Liver (tissue), 9 donors: ENCODE data around the gene NSMF. TPM values are rescaled to one million over a fixed set of nuclear protein-coding genes. Genes with fewer than 3 reads are reported as not detected.

Experiments used
- DNase-seq: peaks from one replicate; pipeline ENCODE4 v3.0.0-alpha.2; 2017; ENCODE audit warnings: low spot score
- H3K27ac ChIP-seq, 2 donors: one replicate each; pipeline ENCODE4 v1.7.0; 2013; ENCODE audit warnings: inconsistent platforms in 2 of 2, low read length in 2 of 2, control low read depth in 1 of 2, low read depth in 1 of 2, mild to moderate bottlenecking in 1 of 2
- H3K27me3 ChIP-seq, 4 donors: one replicate each; pipeline versions ENCODE4 v1.6.1 to v1.7.0; 2013; ENCODE audit warnings: low read length in 3 of 4, inconsistent platforms in 1 of 4, mild to moderate bottlenecking in 1 of 4, moderate library complexity in 1 of 4; ENCODE audit not compliant: control insufficient read depth in 4 of 4, insufficient read depth in 4 of 4
- H3K36me3 ChIP-seq, 4 donors: one replicate each; pipeline versions ENCODE4 v1.6.1 to v1.7.0; 2013; ENCODE audit warnings: low read length in 3 of 4, mild to moderate bottlenecking in 3 of 4, low read depth in 1 of 4, moderate library complexity in 1 of 4; ENCODE audit not compliant: control insufficient read depth in 4 of 4, insufficient read depth in 3 of 4
- H3K4me1 ChIP-seq, 4 donors: one replicate each; pipeline versions ENCODE4 v1.6.1 to v1.7.0; 2013; ENCODE audit warnings: low read length in 3 of 4, mild to moderate bottlenecking in 3 of 4, moderate library complexity in 1 of 4; ENCODE audit not compliant: control insufficient read depth in 4 of 4, insufficient read depth in 4 of 4
- H3K4me3 ChIP-seq, 3 donors: one replicate each; pipeline versions ENCODE4 v1.6.1 to v1.7.0; 2013; ENCODE audit warnings: low read length in 3 of 3, control low read depth in 1 of 3, low read depth in 1 of 3, mild to moderate bottlenecking in 1 of 3
- H3K9ac ChIP-seq, 2 donors: one replicate each; pipeline ENCODE4 v1.7.0; 2013; ENCODE audit warnings: low read length in 2 of 2, mild to moderate bottlenecking in 2 of 2, moderate library complexity in 2 of 2, control low read depth in 1 of 2, low read depth in 1 of 2
- H3K9me3 ChIP-seq, 4 donors: one replicate each; pipeline versions ENCODE4 v1.6.1 to v1.7.0; 2013; ENCODE audit warnings: low read length in 3 of 4; ENCODE audit not compliant: control insufficient read depth in 4 of 4
- EGR1 ChIP-seq, 2 donors: IDR thresholded peaks; 2 replicates each; pipeline ENCODE4 v1.6.1; 2016 to 2018; ENCODE audit warnings: antibody characterized with exemption in 2 of 2, low read depth in 2 of 2
- FOXA1 ChIP-seq: IDR thresholded peaks from 2 replicates; pipeline ENCODE4 v1.6.1; 2016; ENCODE audit warnings: antibody characterized with exemption
- FOXA2 ChIP-seq: IDR thresholded peaks from 2 replicates; pipeline ENCODE4 v1.6.1; 2016; ENCODE audit warnings: antibody characterized with exemption
- GABPA ChIP-seq, 2 donors: IDR thresholded peaks in 1 of 2; conservative IDR thresholded peaks in 1 of 2; 2 replicates each; pipeline ENCODE4 v1.6.1; 2016; ENCODE audit warnings: antibody characterized with exemption in 2 of 2, mild to moderate bottlenecking in 1 of 2, moderate library complexity in 1 of 2
- HNF4A ChIP-seq, 2 donors: conservative IDR thresholded peaks; 2 replicates each; pipeline ENCODE4 v1.6.1; 2016; ENCODE audit warnings: antibody characterized with exemption in 2 of 2, mild to moderate bottlenecking in 2 of 2
- HNF4G ChIP-seq: IDR thresholded peaks from 2 replicates; pipeline ENCODE4 v1.6.1; 2016; ENCODE audit warnings: antibody characterized with exemption
- JUND ChIP-seq, 2 donors: IDR thresholded peaks; 2 replicates each; pipeline ENCODE4 v1.6.1; 2016; ENCODE audit warnings: antibody characterized with exemption in 2 of 2
- NR2F2 ChIP-seq: IDR thresholded peaks from 2 replicates; pipeline ENCODE4 v1.6.1; 2016; ENCODE audit warnings: antibody characterized with exemption
- RAD21 ChIP-seq, 2 donors: IDR thresholded peaks; 2 replicates each; pipeline ENCODE4 v1.6.1; 2016; ENCODE audit warnings: antibody characterized with exemption in 2 of 2, mild to moderate bottlenecking in 2 of 2
- RXRA ChIP-seq, 2 donors: IDR thresholded peaks; 2 replicates each; pipeline ENCODE4 v1.6.1; 2017 to 2018; ENCODE audit warnings: antibody characterized with exemption in 2 of 2, mild to moderate bottlenecking in 1 of 2
- SP1 ChIP-seq: IDR thresholded peaks from 2 replicates; pipeline ENCODE4 v1.6.1; 2018; ENCODE audit warnings: antibody characterized with exemption, mild to moderate bottlenecking
- TAF1 ChIP-seq: conservative IDR thresholded peaks from 2 replicates; pipeline ENCODE4 v1.6.1; 2016; ENCODE audit warnings: antibody characterized with exemption, mild to moderate bottlenecking
- YY1 ChIP-seq: IDR thresholded peaks from 2 replicates; pipeline ENCODE4 v1.6.1; 2016; ENCODE audit warnings: antibody characterized with exemption, mild to moderate bottlenecking
- WGBS: extraction: QIAGEN DNeasy Blood & Tissue Kit; methylation state at CpG from one replicate; pipeline ENCODE4 v1.1.7; 2013; 5-methylcytosine and 5-hydroxymethylcytosine counted together
- polyA plus RNA-seq, 2 donors: library from polyadenylated mRNA; stranded (reverse) in 1 of 2; unstranded in 1 of 2; fragments of 200-250 nt in 1 of 2; fragments of >200 nt in 1 of 2; fragmentation: Nextera tagmentation in 1 of 2; extraction: Ambion mirVana in 1 of 2; gene quantifications; one replicate each; pipeline versions ENCODE4 v1.2.1 to v1.2.3, GENCODE V29; 2013 to 2015
- total RNA-seq, 2 donors: library from RNA; depleted of rRNA; stranded (reverse); fragments of >200 nt; gene quantifications; one replicate each; pipeline ENCODE4 v1.2.3, GENCODE V29; 2014
- TF ChIP-seq, protein P1 (sequence below): fragments of 150-350 bp; IDR thresholded peaks from 2 replicates; pipeline ENCODE4 v1.5.1; 2017; ENCODE audit warnings: improper control_type of control experiment, low read depth, low read length; ENCODE audit not compliant: missing input control
- TF ChIP-seq, protein P2 (sequence below): IDR thresholded peaks from 2 replicates; pipeline ENCODE4 v1.6.1; 2016; ENCODE audit warnings: antibody characterized with exemption, mild to moderate bottlenecking
- TF ChIP-seq, protein P3 (sequence below): IDR thresholded peaks from 2 replicates; pipeline ENCODE4 v1.6.1; 2016; ENCODE audit warnings: antibody characterized with exemption
- TF ChIP-seq, protein P4 (sequence below): IDR thresholded peaks from 2 replicates; pipeline ENCODE4 v1.6.1; 2016; ENCODE audit warnings: antibody characterized with exemption
- TF ChIP-seq, protein P5 (sequence below): IDR thresholded peaks from 2 replicates; pipeline ENCODE4 v1.6.1; 2016; ENCODE audit warnings: antibody characterized with exemption
- donor health status: healthy.
- donor health status: healthy.
- donor health status: healthy.
- donor health status: healthy.
- donor health status: healthy.

NSMF gene
- total and polyA plus RNA-seq, 4 donors = 1.7 to 13.5 (median 8.7) TPM

DNA sequence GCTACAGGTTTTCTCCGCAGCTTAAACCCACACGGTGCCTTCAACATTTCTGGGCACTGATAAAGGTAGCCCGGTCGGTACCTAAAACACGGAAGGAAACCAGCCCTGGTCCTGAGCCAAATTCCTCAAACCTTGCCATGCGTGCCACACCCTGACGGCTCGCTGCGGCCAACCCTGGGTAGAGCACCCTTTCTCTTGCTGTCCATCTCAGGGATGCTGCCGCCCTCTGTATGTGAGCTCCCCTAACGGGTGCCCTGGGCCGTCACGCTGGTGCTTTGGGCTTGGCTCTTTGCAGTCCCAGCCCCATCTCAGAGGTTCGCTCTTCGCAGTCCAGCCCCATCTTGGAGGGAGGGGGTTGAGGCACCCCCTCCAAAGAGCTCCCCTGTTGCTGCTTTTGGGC, 47.1 kb upstream of the NSMF start:
- H3K9ac ChIP-seq = no peak overlapping the region
- H3K36me3 ChIP-seq = peaks cover 0 to 9% (median 2%) of the 10 kb centered on the region in 4 donors
- no peaks in the 10 kb centered on the region for H3K9me3 ChIP-seq
- H3K27me3 ChIP-seq = no peaks in the 10 kb centered on the region
- no peak overlapping the region for H3K27ac ChIP-seq
- 94% methylated on average over 15 of the region's 15 CpGs for WGBS
- no peak overlapping the region for H3K4me3 ChIP-seq
- no peaks in the 10 kb centered on the region for H3K4me1 ChIP-seq
- TF ChIP-seq, protein P1, sequence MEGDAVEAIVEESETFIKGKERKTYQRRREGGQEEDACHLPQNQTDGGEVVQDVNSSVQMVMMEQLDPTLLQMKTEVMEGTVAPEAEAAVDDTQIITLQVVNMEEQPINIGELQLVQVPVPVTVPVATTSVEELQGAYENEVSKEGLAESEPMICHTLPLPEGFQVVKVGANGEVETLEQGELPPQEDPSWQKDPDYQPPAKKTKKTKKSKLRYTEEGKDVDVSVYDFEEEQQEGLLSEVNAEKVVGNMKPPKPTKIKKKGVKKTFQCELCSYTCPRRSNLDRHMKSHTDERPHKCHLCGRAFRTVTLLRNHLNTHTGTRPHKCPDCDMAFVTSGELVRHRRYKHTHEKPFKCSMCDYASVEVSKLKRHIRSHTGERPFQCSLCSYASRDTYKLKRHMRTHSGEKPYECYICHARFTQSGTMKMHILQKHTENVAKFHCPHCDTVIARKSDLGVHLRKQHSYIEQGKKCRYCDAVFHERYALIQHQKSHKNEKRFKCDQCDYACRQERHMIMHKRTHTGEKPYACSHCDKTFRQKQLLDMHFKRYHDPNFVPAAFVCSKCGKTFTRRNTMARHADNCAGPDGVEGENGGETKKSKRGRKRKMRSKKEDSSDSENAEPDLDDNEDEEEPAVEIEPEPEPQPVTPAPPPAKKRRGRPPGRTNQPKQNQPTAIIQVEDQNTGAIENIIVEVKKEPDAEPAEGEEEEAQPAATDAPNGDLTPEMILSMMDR = no peak
- TF ChIP-seq, protein P2, sequence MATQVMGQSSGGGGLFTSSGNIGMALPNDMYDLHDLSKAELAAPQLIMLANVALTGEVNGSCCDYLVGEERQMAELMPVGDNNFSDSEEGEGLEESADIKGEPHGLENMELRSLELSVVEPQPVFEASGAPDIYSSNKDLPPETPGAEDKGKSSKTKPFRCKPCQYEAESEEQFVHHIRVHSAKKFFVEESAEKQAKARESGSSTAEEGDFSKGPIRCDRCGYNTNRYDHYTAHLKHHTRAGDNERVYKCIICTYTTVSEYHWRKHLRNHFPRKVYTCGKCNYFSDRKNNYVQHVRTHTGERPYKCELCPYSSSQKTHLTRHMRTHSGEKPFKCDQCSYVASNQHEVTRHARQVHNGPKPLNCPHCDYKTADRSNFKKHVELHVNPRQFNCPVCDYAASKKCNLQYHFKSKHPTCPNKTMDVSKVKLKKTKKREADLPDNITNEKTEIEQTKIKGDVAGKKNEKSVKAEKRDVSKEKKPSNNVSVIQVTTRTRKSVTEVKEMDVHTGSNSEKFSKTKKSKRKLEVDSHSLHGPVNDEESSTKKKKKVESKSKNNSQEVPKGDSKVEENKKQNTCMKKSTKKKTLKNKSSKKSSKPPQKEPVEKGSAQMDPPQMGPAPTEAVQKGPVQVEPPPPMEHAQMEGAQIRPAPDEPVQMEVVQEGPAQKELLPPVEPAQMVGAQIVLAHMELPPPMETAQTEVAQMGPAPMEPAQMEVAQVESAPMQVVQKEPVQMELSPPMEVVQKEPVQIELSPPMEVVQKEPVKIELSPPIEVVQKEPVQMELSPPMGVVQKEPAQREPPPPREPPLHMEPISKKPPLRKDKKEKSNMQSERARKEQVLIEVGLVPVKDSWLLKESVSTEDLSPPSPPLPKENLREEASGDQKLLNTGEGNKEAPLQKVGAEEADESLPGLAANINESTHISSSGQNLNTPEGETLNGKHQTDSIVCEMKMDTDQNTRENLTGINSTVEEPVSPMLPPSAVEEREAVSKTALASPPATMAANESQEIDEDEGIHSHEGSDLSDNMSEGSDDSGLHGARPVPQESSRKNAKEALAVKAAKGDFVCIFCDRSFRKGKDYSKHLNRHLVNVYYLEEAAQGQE = no peak
- TF ChIP-seq YY1 (no peak), TAF1 (no peak), HNF4G (no peak), SP1 (no peak), GABPA (IDR thresholded peaks at IDR 0.05 in 1 of 2, conservative IDR thresholded peaks at IDR 0.05 in 1 of 2) (no peak), RXRA (IDR thresholded peaks at IDR 0.05) (no peak), NR2F2 (no peak), RAD21 (IDR thresholded peaks at IDR 0.05) (no peak), EGR1 (IDR thresholded peaks at IDR 0.05; ENCODE audit: low read depth in 2 of 2) (no peak), JUND (IDR thresholded peaks at IDR 0.05) (no peak), HNF4A (conservative IDR thresholded peaks at IDR 0.05) (no peak), FOXA2 (no peak), FOXA1 (no peak)
- TF ChIP-seq, protein P3, sequence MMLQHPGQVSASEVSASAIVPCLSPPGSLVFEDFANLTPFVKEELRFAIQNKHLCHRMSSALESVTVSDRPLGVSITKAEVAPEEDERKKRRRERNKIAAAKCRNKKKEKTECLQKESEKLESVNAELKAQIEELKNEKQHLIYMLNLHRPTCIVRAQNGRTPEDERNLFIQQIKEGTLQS = no peak
- TF ChIP-seq, protein P4, sequence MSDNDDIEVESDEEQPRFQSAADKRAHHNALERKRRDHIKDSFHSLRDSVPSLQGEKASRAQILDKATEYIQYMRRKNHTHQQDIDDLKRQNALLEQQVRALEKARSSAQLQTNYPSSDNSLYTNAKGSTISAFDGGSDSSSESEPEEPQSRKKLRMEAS = no peak
- TF ChIP-seq, protein P5, sequence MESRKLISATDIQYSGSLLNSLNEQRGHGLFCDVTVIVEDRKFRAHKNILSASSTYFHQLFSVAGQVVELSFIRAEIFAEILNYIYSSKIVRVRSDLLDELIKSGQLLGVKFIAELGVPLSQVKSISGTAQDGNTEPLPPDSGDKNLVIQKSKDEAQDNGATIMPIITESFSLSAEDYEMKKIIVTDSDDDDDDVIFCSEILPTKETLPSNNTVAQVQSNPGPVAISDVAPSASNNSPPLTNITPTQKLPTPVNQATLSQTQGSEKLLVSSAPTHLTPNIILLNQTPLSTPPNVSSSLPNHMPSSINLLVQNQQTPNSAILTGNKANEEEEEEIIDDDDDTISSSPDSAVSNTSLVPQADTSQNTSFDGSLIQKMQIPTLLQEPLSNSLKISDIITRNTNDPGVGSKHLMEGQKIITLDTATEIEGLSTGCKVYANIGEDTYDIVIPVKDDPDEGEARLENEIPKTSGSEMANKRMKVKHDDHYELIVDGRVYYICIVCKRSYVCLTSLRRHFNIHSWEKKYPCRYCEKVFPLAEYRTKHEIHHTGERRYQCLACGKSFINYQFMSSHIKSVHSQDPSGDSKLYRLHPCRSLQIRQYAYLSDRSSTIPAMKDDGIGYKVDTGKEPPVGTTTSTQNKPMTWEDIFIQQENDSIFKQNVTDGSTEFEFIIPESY = no peak
- DNase-seq = no peak
